Measurements from ENCODE around the gene CD300LB.

The CD300LB gene

DNA sequence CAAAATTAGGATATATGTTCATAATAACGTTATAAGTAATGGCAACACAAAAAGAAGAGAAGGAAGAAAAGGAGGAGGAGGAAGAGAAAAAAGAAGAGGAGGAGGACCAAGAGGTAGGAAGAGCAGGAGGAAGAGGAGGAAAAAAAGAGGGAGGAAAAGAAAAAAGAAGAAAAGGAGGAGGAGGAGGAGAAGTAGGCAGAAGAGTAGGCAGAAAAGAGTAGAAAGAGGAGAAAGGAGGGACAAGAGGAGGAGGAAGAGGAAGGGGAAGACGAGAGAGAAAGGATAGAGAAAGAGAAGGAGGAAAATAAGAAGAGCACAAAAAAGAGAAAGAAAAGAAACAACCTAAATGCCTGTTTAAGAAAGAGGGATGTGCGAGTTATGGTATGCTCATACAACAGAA lies 5.6 kb upstream of the CD300LB start:
- no peaks in the 10 kb centered on the region for H4K20me1 ChIP-seq (ENCODE audit: low read depth, low read length)
- H3K9ac ChIP-seq (ENCODE audit: low read length), result no peak overlapping the region
- H3K9me3 ChIP-seq (ENCODE audit: insufficient read depth, low read length), result no peaks in the 10 kb centered on the region
- no peak overlapping the region for H2AFZ ChIP-seq (ENCODE audit: low read depth, low read length, severe bottlenecking)
- no peak overlapping the region for H3K27ac ChIP-seq (ENCODE audit: low read depth, low read length)
- no peaks in the 10 kb centered on the region for H3K36me3 ChIP-seq (ENCODE audit: low read length)
- H3K27me3 ChIP-seq (ENCODE audit: low read length), result 0 out of 2 replicates have a peak, but pooled peaks cover 3% of the 10 kb centered on the region
- H3K4me2 ChIP-seq (ENCODE audit: low read depth, low read length, poor library complexity, severe bottlenecking), result no peak overlapping the region
- H3K4me3 ChIP-seq (ENCODE audit: insufficient read depth, low read length, poor library complexity, severe bottlenecking), result no peak overlapping the region
- TF ChIP-seq, protein P1, sequence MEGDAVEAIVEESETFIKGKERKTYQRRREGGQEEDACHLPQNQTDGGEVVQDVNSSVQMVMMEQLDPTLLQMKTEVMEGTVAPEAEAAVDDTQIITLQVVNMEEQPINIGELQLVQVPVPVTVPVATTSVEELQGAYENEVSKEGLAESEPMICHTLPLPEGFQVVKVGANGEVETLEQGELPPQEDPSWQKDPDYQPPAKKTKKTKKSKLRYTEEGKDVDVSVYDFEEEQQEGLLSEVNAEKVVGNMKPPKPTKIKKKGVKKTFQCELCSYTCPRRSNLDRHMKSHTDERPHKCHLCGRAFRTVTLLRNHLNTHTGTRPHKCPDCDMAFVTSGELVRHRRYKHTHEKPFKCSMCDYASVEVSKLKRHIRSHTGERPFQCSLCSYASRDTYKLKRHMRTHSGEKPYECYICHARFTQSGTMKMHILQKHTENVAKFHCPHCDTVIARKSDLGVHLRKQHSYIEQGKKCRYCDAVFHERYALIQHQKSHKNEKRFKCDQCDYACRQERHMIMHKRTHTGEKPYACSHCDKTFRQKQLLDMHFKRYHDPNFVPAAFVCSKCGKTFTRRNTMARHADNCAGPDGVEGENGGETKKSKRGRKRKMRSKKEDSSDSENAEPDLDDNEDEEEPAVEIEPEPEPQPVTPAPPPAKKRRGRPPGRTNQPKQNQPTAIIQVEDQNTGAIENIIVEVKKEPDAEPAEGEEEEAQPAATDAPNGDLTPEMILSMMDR (IDR thresholded peaks at IDR 0.05; ENCODE audit: insufficient read depth, low read length, poor library complexity, severe bottlenecking), result no peak
- no peak for TF ChIP-seq EZH2phosphoT487 (conservative IDR thresholded peaks at IDR 0.05; ENCODE audit: low read length)
- H3K79me2 ChIP-seq (ENCODE audit: insufficient read depth, low read length), result no peaks in the 10 kb centered on the region
- no peaks in the 10 kb centered on the region for H3F3A ChIP-seq (ENCODE audit: insufficient read depth)
- H3K9me2 ChIP-seq (replicated peaks; ENCODE audit: insufficient read depth, low read length), result no peaks in the 10 kb centered on the region

DNA sequence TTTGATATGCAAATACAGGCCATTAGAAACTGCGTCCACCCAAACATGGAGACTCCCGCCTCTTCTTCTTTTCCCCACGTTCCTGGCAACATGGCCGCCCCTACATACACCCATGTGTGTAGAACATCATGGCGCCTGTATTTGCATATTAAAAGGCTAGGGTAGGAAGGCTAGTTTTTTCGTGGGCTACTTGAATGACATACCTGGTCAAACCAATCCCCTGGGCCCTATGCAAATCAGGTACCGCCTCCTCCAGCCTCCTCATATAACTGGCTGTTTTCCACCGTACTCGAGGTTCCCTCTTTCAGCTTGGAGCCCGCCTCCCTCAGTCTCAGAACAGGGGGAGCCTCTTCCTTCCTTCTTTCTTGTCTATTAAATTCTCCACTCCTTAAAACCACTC lies 840 bp upstream of the CD300LB start:
- H3F3A ChIP-seq (ENCODE audit: insufficient read depth), result no peaks in the 10 kb centered on the region
- H3K9ac ChIP-seq (ENCODE audit: low read length), result no peak overlapping the region
- 0 out of 2 replicates have a peak, but pooled peaks cover 3% of the 10 kb centered on the region for H3K27me3 ChIP-seq (ENCODE audit: low read length)
- H3K9me2 ChIP-seq (replicated peaks; ENCODE audit: insufficient read depth, low read length), result no peaks in the 10 kb centered on the region
- H3K9me3 ChIP-seq (ENCODE audit: insufficient read depth, low read length), result no peaks in the 10 kb centered on the region
- H3K4me2 ChIP-seq (ENCODE audit: low read depth, low read length, poor library complexity, severe bottlenecking), result no peak overlapping the region
- H4K20me1 ChIP-seq (ENCODE audit: low read depth, low read length), result no peaks in the 10 kb centered on the region
- H3K27ac ChIP-seq (ENCODE audit: low read depth, low read length), result no peak overlapping the region
- TF ChIP-seq EZH2phosphoT487 (conservative IDR thresholded peaks at IDR 0.05; ENCODE audit: low read length), result no peak
- TF ChIP-seq, protein P1 (IDR thresholded peaks at IDR 0.05; ENCODE audit: insufficient read depth, low read length, poor library complexity, severe bottlenecking), result no peak
- no peaks in the 10 kb centered on the region for H3K36me3 ChIP-seq (ENCODE audit: low read length)
- H3K79me2 ChIP-seq (ENCODE audit: insufficient read depth, low read length), result no peaks in the 10 kb centered on the region
- H2AFZ ChIP-seq (ENCODE audit: low read depth, low read length, severe bottlenecking), result no peak overlapping the region
- no peak overlapping the region for H3K4me3 ChIP-seq (ENCODE audit: insufficient read depth, low read length, poor library complexity, severe bottlenecking)

DNA sequence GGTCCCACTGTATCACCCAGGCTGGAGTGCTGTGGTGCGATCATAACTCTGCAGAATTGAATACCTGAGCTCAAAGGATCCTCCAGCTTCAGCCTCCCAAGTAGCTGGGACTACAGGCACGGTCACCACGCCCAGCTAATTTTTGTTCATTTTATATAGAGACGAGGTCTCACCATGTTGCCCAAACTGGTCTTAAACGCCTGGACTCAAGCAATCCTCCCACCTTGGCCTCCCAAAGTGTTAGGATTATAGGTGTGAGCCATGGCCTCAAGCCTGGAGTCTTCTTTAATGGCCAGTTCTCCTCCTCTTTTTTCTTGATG lies 484 bp downstream of the CD300LB start:
- H3K9me3 ChIP-seq (ENCODE audit: insufficient read depth, low read length), result no peaks in the 10 kb centered on the region
- TF ChIP-seq, protein P1 (IDR thresholded peaks at IDR 0.05; ENCODE audit: insufficient read depth, low read length, poor library complexity, severe bottlenecking), result no peak
- TF ChIP-seq EZH2phosphoT487 (conservative IDR thresholded peaks at IDR 0.05; ENCODE audit: low read length), result no peak
- H3K27me3 ChIP-seq (ENCODE audit: low read length), result 0 out of 2 replicates have a peak, but pooled peaks cover 2% of the 10 kb centered on the region
- no peaks in the 10 kb centered on the region for H3K9me2 ChIP-seq (replicated peaks; ENCODE audit: insufficient read depth, low read length)
- H2AFZ ChIP-seq (ENCODE audit: low read depth, low read length, severe bottlenecking), result no peak overlapping the region
- no peak overlapping the region for H3K9ac ChIP-seq (ENCODE audit: low read length)
- no peaks in the 10 kb centered on the region for H3K36me3 ChIP-seq (ENCODE audit: low read length)
- no peaks in the 10 kb centered on the region for H4K20me1 ChIP-seq (ENCODE audit: low read depth, low read length)
- H3K79me2 ChIP-seq (ENCODE audit: insufficient read depth, low read length), result no peaks in the 10 kb centered on the region
- H3F3A ChIP-seq (ENCODE audit: insufficient read depth), result no peaks in the 10 kb centered on the region
- no peak overlapping the region for H3K4me2 ChIP-seq (ENCODE audit: low read depth, low read length, poor library complexity, severe bottlenecking)
- H3K4me3 ChIP-seq (ENCODE audit: insufficient read depth, low read length, poor library complexity, severe bottlenecking), result no peak overlapping the region
- H3K27ac ChIP-seq (ENCODE audit: low read depth, low read length), result no peak overlapping the region

Data from SU-DHL-6 (cell line).